Vagina (tissue), 2 donors: Measurements from ENCODE around the gene CADPS2.

Source experiments
- CTCF ChIP-seq, 3 experiments: fragments of 450-650 bp in 2 of 3; fragments of 200-600 bp in 1 of 3; sonication (generic) in 1 of 3; IDR thresholded peaks; one replicate each; pipeline ENCODE4 v1.5.1; 2017 to 2019; ENCODE audit warnings: antibody characterized with exemption in 3 of 3, mild to moderate bottlenecking in 2 of 3, moderate library complexity in 2 of 3
- POLR2A ChIP-seq, 2 donors: fragments of 450-650 bp; IDR thresholded peaks; one replicate each; pipeline ENCODE4 v1.6.1; 2017; ENCODE audit warnings: antibody characterized with exemption in 2 of 2, mild to moderate bottlenecking in 2 of 2, moderate library complexity in 2 of 2

GRCh38 chr7:122790591-122790990 lies 95.7 kb downstream of the CADPS2 start:
- TF ChIP-seq CTCF (IDR thresholded peaks at IDR 0.05) (no peak), POLR2A (IDR thresholded peaks at IDR 0.05) (no peak)
